Dendritic cell treated with granulocyte-macrophage colony-stimulating factor and Interleukin-4, amounts not matched to agents 40 ng/mL and 50 ng/mL, for 4 days (primary cell): Measurements from ENCODE around the gene ESPN.
A peak's percentile ranks its signal among the peaks of the same experiment; 100 is the strongest.

Source experiments
- H3K27ac Mint-ChIP-seq: one replicate; pipeline ENCODE4 v1.8.0; 2022; ENCODE audit warnings: mild to moderate bottlenecking, mixed read lengths
- H3K27me3 Mint-ChIP-seq: one replicate; pipeline ENCODE4 v1.8.0; 2022; ENCODE audit warnings: mild to moderate bottlenecking, mixed read lengths
- H3K36me3 Mint-ChIP-seq: one replicate; pipeline ENCODE4 v1.8.0; 2022; ENCODE audit warnings: low read depth, mixed read lengths
- H3K4me1 Mint-ChIP-seq: one replicate; pipeline ENCODE4 v1.8.0; 2022; ENCODE audit warnings: low read depth, mixed read lengths
- H3K4me3 Mint-ChIP-seq: one replicate; pipeline ENCODE4 v1.8.0; 2022; ENCODE audit warnings: mild to moderate bottlenecking, moderate library complexity, mixed read lengths
- H3K9me3 Mint-ChIP-seq: one replicate; pipeline ENCODE4 v1.8.0; 2022; ENCODE audit warnings: mixed read lengths
- intact Hi-C: fragments of 100-400 bp; cut with micrococcal nuclease; formaldehyde crosslinking; loops from one replicate; pipeline ENCODE4 v1.15.0; 2022

ESPN gene

GRCh38 chr1:6416906-6417305, 7.7 kb upstream of the ESPN start:
- H3K36me3 Mint-ChIP-seq = no peaks in the 10 kb centered on the region
- no peak overlapping the region for H3K4me3 Mint-ChIP-seq
- H3K27ac Mint-ChIP-seq = no peak overlapping the region
- H3K9me3 Mint-ChIP-seq = no peaks in the 10 kb centered on the region
- peaks cover 6% of the 10 kb centered on the region for H3K4me1 Mint-ChIP-seq
- H3K27me3 Mint-ChIP-seq = peaks cover 90% of the 10 kb centered on the region
- intact Hi-C loops = no loop called here

GRCh38 chr1:6417961-6418667, 6.5 kb upstream of the ESPN start:
- Mint-ChIP-seq H3K4me3 (no peak overlapping the region), H3K27me3 (peaks cover 95% of the 10 kb centered on the region)
- intact Hi-C loops = no loop called here

GRCh38 chr1:6418668-6419396, 5.7 kb upstream of the ESPN start:
- no peaks in the 10 kb centered on the region for H3K9me3 Mint-ChIP-seq
- intact Hi-C loops = no loop called here
- H3K27ac Mint-ChIP-seq = no peak overlapping the region
- H3K27me3 Mint-ChIP-seq = peaks cover 96% of the 10 kb centered on the region
- no peaks in the 10 kb centered on the region for H3K36me3 Mint-ChIP-seq
- H3K4me1 Mint-ChIP-seq = peaks cover 8% of the 10 kb centered on the region
- H3K4me3 Mint-ChIP-seq = no peak overlapping the region

More at GRCh38 chr1:6417961-6418667, 6.5 kb upstream of the ESPN start:
- no peaks in the 10 kb centered on the region for H3K9me3 Mint-ChIP-seq
- H3K36me3 Mint-ChIP-seq = no peaks in the 10 kb centered on the region
- H3K27ac Mint-ChIP-seq = no peak overlapping the region
- H3K4me1 Mint-ChIP-seq = peaks cover 6% of the 10 kb centered on the region

GRCh38 chr1:6419397-6419803, 5.2 kb upstream of the ESPN start:
- intact Hi-C loops = no loop called here
- Mint-ChIP-seq H3K4me3 (no peak overlapping the region), H3K4me1 (peaks cover 10% of the 10 kb centered on the region), H3K27me3 (peaks cover 96% of the 10 kb centered on the region), H3K36me3 (no peaks in the 10 kb centered on the region), H3K27ac (no peak overlapping the region), H3K9me3 (no peaks in the 10 kb centered on the region)

- Mint-ChIP-seq H3K9me3 (no peaks in the 10 kb centered on the region), H3K4me3 (peak within 1 kb of the TSS; percentile 56), H3K36me3 (no peaks in the 10 kb centered on the region), H3K27ac (no peak within 1 kb of the TSS), H3K27me3 (peaks cover 92% of the 10 kb centered on the region), H3K4me1 (peaks cover 9% of the 10 kb centered on the region)
- intact Hi-C loops = no loop called here
Measured at GRCh38 chr1:6419804-6420453, 4.6 kb upstream of the ESPN start, which contains the start of gene HES2. Gene HES2, minus strand, starts transcription at chr1:6419919. Its CDS starts 99 bp downstream, at chr1:6419820.

- peaks cover 9% of the 10 kb centered on the region for H3K4me1 Mint-ChIP-seq
- H3K27me3 Mint-ChIP-seq = peaks cover 93% of the 10 kb centered on the region
- intact Hi-C loops = no loop called here
- no peak overlapping the region for H3K27ac Mint-ChIP-seq
- no peaks in the 10 kb centered on the region for H3K36me3 Mint-ChIP-seq
- no peaks in the 10 kb centered on the region for H3K9me3 Mint-ChIP-seq
- H3K4me3 Mint-ChIP-seq = peak overlapping the region; percentile 56
Measured at GRCh38 chr1:6420454-6421042, 4.0 kb upstream of the ESPN start.

GRCh38 chr1:6421266-6421665, 3.3 kb upstream of the ESPN start:
- H3K4me3 Mint-ChIP-seq = no peak overlapping the region
- H3K36me3 Mint-ChIP-seq = no peaks in the 10 kb centered on the region
- H3K27me3 Mint-ChIP-seq = peaks cover 93% of the 10 kb centered on the region
- intact Hi-C loops = no loop called here
- peaks cover 9% of the 10 kb centered on the region for H3K4me1 Mint-ChIP-seq
- no peaks in the 10 kb centered on the region for H3K9me3 Mint-ChIP-seq
- no peak overlapping the region for H3K27ac Mint-ChIP-seq

- intact Hi-C loops = no loop called here
- Mint-ChIP-seq H3K4me3 (no peak overlapping the region), H3K27ac (no peak overlapping the region), H3K4me1 (peaks cover 9% of the 10 kb centered on the region), H3K9me3 (no peaks in the 10 kb centered on the region), H3K27me3 (peaks cover 92% of the 10 kb centered on the region), H3K36me3 (no peaks in the 10 kb centered on the region)
Measured at GRCh38 chr1:6423321-6423999, 1.1 kb upstream of the ESPN start.

- Mint-ChIP-seq H3K4me3 (no peak overlapping the region), H3K27ac (no peak overlapping the region), H3K4me1 (peaks cover 9% of the 10 kb centered on the region), H3K36me3 (no peaks in the 10 kb centered on the region), H3K27me3 (peaks cover 89% of the 10 kb centered on the region), H3K9me3 (no peaks in the 10 kb centered on the region)
- intact Hi-C loops = no loop called here
Measured at GRCh38 chr1:6424000-6424565, 493 bp upstream of the ESPN start.

- peaks cover 89% of the 10 kb centered on the region for H3K27me3 Mint-ChIP-seq
- intact Hi-C loops = no loop called here
- peaks cover 18% of the 10 kb centered on the region for H3K4me1 Mint-ChIP-seq
- H3K27ac Mint-ChIP-seq = no peak overlapping the region
- no peak overlapping the region for H3K4me3 Mint-ChIP-seq
- no peaks in the 10 kb centered on the region for H3K36me3 Mint-ChIP-seq
- no peaks in the 10 kb centered on the region for H3K9me3 Mint-ChIP-seq
Measured at GRCh38 chr1:6425658-6426057, 1.1 kb downstream of the ESPN start.

- H3K4me1 Mint-ChIP-seq = peaks cover 18% of the 10 kb centered on the region
- H3K27ac Mint-ChIP-seq = no peak overlapping the region
- H3K27me3 Mint-ChIP-seq = peaks cover 87% of the 10 kb centered on the region
- intact Hi-C loops = no loop called here
- no peaks in the 10 kb centered on the region for H3K36me3 Mint-ChIP-seq
- H3K4me3 Mint-ChIP-seq = no peak overlapping the region
- no peaks in the 10 kb centered on the region for H3K9me3 Mint-ChIP-seq
Measured at GRCh38 chr1:6426277-6426971, 1.8 kb downstream of the ESPN start.

GRCh38 chr1:6426972-6427350, 2.4 kb downstream of the ESPN start:
- Mint-ChIP-seq H3K4me3 (no peak overlapping the region), H3K36me3 (no peaks in the 10 kb centered on the region), H3K9me3 (no peaks in the 10 kb centered on the region), H3K27ac (no peak overlapping the region), H3K4me1 (peaks cover 18% of the 10 kb centered on the region), H3K27me3 (peaks cover 82% of the 10 kb centered on the region)
- intact Hi-C loops = no loop called here
